ENCODE data around the gene TYW1B. TPM values are rescaled to one million over a fixed set of nuclear protein-coding genes. Genes with fewer than 3 reads are reported as not detected.
"Not testable (repeated sequence)": the region's sequence is repeated elsewhere in the genome, so short reads cannot be mapped to it uniquely, and the experiment has no call there.

TYW1B gene
- total RNA-seq, 1 donor from 2014 or later, result 6.9 TPM

- H3K36me3 ChIP-seq; H3K4me1 ChIP-seq; H3K4me3 ChIP-seq; H3K27ac ChIP-seq; intact Hi-C loops (cut with DNase I); DNase-seq (ENCODE audit: extremely low spot score in 2 of 2); H3K9me3 ChIP-seq; H3K27me3 ChIP-seq: not testable (repeated sequence)
These were observed 137.8 kb downstream of the TYW1B start for GRCh38 chr7:72690177-72690576.

GRCh38 chr7:72689344-72689743 is 138.7 kb downstream of the TYW1B start:
- H3K4me3 ChIP-seq; H3K9me3 ChIP-seq; intact Hi-C loops (cut with DNase I); H3K27ac ChIP-seq; H3K36me3 ChIP-seq; H3K4me1 ChIP-seq; H3K27me3 ChIP-seq; DNase-seq (ENCODE audit: extremely low spot score in 2 of 2): not testable (repeated sequence)

DNA sequence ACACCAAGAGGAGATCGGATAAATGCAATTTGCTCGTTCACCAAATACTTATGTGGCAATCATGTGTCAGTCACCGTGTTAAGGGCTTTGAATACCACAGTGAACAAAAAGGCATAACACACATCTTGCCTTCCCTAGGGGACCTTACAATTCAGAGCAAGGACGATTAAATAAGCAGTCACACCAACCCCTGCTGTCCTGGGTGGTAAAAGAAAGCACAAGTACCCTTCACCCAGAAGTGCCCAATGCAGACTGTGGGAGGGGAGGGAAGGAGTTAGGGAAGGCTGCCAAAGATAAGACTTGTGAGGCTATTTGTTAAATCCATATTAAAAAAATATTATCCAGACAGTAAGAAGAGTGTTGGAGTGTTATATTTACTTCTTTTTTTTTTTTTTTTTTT is 146.8 kb downstream of the TYW1B start:
- intact Hi-C loops (cut with DNase I), result not testable (repeated sequence)

DNA sequence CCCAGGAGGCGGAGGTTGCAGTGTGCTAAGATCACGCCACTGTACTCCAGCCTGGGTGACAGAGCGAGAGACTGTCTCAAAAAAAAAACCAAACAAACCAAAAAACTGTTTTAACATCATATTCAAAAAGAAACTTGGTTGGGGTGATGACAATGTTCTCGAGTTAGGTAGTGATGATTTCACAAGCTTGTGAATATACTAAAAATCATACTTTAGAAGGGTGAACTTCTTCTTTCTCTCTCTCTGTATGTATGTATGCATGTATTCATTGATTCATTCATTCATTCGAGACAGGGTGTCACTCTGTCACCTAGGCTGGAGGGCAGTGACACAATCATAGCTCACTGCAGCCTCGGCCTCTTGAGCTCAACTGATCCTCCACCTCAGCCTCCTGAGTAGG is 151.1 kb downstream of the TYW1B start:
- H3K27me3 ChIP-seq; H3K27ac ChIP-seq; H3K9me3 ChIP-seq; intact Hi-C loops (cut with DNase I); DNase-seq (ENCODE audit: extremely low spot score in 2 of 2); H3K36me3 ChIP-seq; H3K4me3 ChIP-seq; H3K4me1 ChIP-seq: not testable (repeated sequence)

More for the DNA sequence above, 146.8 kb downstream of the TYW1B start:
- not testable (repeated sequence) for H3K27me3 ChIP-seq; DNase-seq (ENCODE audit: extremely low spot score in 2 of 2); H3K9me3 ChIP-seq; H3K27ac ChIP-seq; H3K4me3 ChIP-seq; H3K36me3 ChIP-seq
- H3K4me1 ChIP-seq, result peaks cover 15% of the 10 kb centered on the region

GRCh38 chr7:72676086-72676690 is 151.8 kb downstream of the TYW1B start:
- H3K4me1 ChIP-seq; H3K36me3 ChIP-seq; H3K9me3 ChIP-seq; DNase-seq (ENCODE audit: extremely low spot score in 2 of 2); H3K27me3 ChIP-seq; H3K4me3 ChIP-seq; intact Hi-C loops (cut with DNase I); H3K27ac ChIP-seq: not testable (repeated sequence)

DNA sequence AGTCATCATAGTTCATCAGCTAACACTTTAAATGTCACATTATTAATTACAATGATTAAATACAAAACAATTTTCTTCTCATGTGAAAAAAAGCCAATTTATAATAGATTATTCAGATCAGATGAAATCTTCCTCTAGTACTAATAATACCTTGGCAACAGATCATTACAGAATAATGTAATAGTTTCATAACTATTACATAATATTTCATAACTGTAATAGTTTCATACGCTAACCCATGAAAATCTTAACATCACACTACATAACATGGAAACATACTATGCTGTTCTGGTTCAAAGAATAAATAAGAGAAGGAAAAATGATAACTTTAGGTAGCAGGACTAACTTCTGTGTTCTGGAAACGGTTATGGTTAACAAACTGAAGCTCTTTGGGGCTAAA is 152.3 kb downstream of the TYW1B start:
- H3K9me3 ChIP-seq; DNase-seq (ENCODE audit: extremely low spot score in 2 of 2); H3K4me1 ChIP-seq; H3K36me3 ChIP-seq; intact Hi-C loops (cut with DNase I); H3K4me3 ChIP-seq; H3K27ac ChIP-seq; H3K27me3 ChIP-seq: not testable (repeated sequence)

DNA sequence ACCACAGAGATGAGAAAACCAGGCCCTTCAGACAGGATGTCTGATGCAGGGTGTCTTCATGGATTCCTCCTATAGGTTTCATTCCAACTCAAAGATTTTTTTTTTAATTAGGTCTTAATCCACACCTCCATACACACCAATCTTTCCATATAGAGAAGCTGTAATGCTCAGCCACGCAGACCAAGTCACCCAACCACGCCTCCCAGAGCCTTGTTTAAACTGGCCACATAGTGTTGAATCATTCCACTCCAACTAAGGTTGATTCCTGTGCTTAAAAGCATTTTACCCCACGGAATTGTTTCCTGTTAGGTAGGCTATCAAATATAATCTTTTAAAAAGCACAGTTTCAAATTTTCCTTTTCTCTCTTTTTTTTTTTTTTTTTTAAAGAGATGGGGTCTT is 153.6 kb downstream of the TYW1B start:
- TF ChIP-seq POLR2A (IDR thresholded peaks at IDR 0.05), result no peak
- Histone ChIP-seq H3K4me1 (no peaks in the 10 kb centered on the region), H3K27ac (no peak overlapping the region), H3K4me3 (no peak overlapping the region), H3K27me3 (no peaks in the 10 kb centered on the region), H3K9me3 (no peaks in the 10 kb centered on the region), H3K36me3 (no peaks in the 10 kb centered on the region)
- DNase-seq (ENCODE audit: extremely low spot score in 2 of 2), result no peak
- intact Hi-C loops (cut with DNase I), result no loop called here

GRCh38 chr7:72670850-72671249 is 157.2 kb downstream of the TYW1B start:
- H3K9me3 ChIP-seq; H3K36me3 ChIP-seq; intact Hi-C loops (cut with DNase I); H3K4me3 ChIP-seq; H3K27ac ChIP-seq; H3K4me1 ChIP-seq; H3K27me3 ChIP-seq; DNase-seq (ENCODE audit: extremely low spot score in 2 of 2): not testable (repeated sequence)

DNA sequence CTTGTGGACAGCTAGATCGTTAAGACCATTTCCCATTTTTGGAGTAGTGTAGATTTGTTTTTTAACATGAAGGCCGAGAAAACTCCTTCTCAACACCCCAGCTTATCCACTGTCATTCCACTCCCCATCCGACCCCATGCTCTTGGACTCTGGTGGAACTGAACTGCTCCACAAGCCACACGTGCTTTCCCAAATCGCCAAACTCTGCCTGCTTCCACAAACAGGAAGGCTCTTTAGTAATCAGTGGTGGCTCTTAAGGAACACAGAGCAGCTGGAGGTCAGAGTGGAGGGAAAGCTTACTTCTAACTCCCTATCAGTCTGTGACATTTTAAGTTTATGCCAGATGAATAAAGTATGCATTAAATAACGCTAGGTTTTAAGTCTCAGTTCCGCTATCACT is 159.6 kb downstream of the TYW1B start:
- DNase-seq (ENCODE audit: extremely low spot score in 2 of 2); intact Hi-C loops (cut with DNase I); H3K27ac ChIP-seq; H3K27me3 ChIP-seq; H3K4me3 ChIP-seq; H3K4me1 ChIP-seq; H3K36me3 ChIP-seq; H3K9me3 ChIP-seq: not testable (repeated sequence)

DNA sequence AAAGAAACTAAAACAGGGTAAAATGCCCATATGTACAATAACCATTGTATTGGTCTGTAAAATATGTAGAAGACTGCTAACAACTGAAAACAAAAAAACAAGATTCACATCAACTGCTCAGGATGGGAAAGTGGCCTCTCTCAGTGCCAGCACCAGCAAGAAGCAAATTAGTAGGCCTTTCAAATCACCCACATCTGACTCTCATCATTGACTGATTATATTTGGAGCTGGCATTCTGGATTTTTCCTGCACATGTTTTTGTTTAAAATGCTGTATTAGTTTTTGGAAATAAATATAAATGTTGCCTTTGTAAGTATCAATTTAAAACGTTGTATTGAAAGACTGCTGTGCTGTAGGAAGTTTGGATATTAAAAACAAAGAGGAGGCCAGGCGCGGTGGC is 161.0 kb downstream of the TYW1B start:
- H3K27me3 ChIP-seq; DNase-seq (ENCODE audit: extremely low spot score in 2 of 2); H3K36me3 ChIP-seq; H3K9me3 ChIP-seq; H3K4me3 ChIP-seq; intact Hi-C loops (cut with DNase I); H3K27ac ChIP-seq; H3K4me1 ChIP-seq: not testable (repeated sequence)

- H3K27ac ChIP-seq; H3K36me3 ChIP-seq; DNase-seq (ENCODE audit: extremely low spot score in 2 of 2); H3K4me3 ChIP-seq; H3K27me3 ChIP-seq; H3K9me3 ChIP-seq; intact Hi-C loops (cut with DNase I); H3K4me1 ChIP-seq: not testable (repeated sequence)
These were observed 179.4 kb downstream of the TYW1B start for GRCh38 chr7:72648574-72648973.

DNA sequence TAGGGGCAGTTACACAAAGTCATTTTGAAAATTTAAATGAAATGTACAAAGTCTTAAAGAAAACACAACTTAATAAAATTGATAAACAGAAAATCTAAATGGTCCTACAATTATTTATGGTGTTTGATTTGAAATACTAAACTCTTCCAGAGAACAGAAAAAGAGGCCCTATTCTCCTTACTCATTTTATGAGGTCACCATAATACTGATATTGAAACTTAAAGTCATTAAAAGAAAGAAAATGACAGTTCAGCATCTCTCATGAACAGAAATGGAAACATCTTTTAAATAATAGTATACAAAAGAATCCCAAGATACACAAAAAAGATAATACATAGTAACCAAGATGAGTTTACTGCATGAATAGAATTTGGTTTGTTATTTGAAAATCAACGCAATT is 184.3 kb downstream of the TYW1B start:
- H3K4me3 ChIP-seq; H3K4me1 ChIP-seq; H3K27me3 ChIP-seq; H3K27ac ChIP-seq; H3K9me3 ChIP-seq; H3K36me3 ChIP-seq; intact Hi-C loops (cut with DNase I); DNase-seq (ENCODE audit: extremely low spot score in 2 of 2): not testable (repeated sequence)

DNA sequence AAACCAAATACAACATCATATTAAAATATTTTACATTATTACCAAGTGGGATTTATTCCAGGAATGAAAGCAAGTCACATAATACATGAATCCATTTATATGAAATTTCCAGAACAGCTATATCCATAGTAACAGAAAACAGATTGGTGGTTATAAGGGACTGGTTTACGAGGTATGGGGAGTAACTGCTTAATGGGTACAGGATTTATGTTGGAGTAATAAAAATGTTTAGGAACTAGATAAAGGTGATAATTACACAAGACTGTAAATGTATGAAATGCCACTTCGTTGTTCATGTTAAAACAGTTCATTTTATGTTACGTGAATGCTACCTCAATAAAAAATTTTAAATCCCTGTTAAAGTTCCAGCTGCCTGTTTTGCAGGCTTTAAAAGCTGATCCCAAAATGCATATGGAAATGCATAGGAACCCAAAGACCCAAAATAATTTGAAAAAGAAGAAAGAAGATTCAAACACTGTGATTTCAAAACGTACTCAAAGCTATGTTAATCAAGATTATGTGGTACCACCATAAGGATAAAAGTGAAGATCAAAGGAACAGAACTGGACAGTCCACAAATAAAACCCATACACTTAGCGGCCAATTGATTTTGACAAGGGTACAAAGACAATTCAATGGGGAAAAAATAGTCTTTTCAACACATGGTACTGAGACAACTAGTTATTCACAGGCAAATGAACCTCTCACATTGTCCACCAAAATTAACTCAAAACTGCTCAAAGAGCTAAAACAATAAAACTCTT is 186.3 kb downstream of the TYW1B start:
- H3K36me3 ChIP-seq; H3K4me1 ChIP-seq; H3K9me3 ChIP-seq; H3K27me3 ChIP-seq; DNase-seq (ENCODE audit: extremely low spot score in 2 of 2); H3K27ac ChIP-seq; intact Hi-C loops (cut with DNase I); H3K4me3 ChIP-seq: not testable (repeated sequence)

GRCh38 chr7:72640740-72641139 is 187.3 kb downstream of the TYW1B start:
- H3K4me1 ChIP-seq; intact Hi-C loops (cut with DNase I); H3K27me3 ChIP-seq; H3K27ac ChIP-seq; H3K9me3 ChIP-seq; H3K4me3 ChIP-seq; DNase-seq (ENCODE audit: extremely low spot score in 2 of 2); H3K36me3 ChIP-seq: not testable (repeated sequence)

All from vagina (tissue), 2 donors.